HG03280 (cell line): Measurements from ENCODE around the gene SRR.

ENCODE experiments used
- ATAC-seq: cut with Tn5 transposase; IDR thresholded peaks from one replicate; pipeline ENCODE4 v1.9.1; 2021; ENCODE audit warnings: mild to moderate bottlenecking, moderate library complexity; ENCODE audit not compliant: unreplicated experiment

The SRR gene

DNA sequence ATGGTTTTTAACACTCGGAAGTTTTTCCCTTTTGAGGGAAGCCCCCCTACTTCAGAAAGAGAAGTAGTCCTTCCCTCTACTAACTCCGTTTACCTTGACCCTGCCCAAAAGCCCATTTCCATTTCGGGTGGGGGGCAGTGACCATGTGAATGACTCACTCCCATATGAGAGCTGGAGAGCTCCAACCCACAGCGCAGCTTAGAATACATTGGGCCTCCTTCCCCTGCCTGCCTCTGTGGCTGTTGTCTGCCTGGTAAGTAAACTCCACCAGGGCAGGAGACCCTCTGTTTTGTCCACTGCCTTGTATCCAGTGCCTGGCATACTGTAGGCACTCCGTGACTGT, 34.5 kb downstream of the SRR start:
- ATAC-seq: no peak

DNA sequence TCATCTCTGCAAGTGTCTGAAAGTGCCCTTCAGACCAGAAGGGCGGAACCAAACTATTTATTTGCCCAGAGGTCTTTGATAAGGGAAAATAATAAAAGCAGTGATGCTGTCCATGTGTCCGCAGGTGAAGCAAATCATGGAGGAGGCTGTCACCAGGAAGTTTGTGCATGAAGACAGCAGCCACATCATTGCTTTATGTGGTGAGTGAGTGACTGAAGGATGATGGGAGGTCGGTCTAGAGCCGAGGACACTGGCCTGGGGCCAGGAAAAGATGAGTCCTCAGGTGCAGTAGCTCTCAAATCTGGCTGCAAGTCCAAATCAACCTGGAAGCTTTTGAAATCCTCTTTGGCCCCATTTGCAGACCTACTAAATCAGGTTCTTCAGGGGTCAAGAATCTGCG, 39.7 kb downstream of the SRR start:
- no peak for ATAC-seq

DNA sequence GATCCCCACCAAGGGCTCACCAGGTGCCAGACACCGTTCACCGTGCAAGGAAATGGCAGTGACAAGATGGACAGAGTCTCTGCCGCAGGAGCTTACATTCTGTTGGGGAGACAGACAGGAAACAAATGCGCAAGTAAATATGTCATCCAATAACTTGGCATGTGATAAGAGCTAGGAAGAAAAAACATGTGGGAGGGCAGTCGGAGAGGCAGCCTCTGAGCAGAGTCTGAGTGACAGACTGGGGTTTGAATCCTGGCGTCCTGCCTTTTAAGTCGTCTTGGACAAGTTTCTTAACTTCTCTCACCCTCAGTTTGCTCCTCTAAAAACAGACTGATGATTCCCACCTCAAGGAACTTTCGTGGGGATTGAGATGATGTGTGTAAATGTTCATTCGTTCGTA, 40.8 kb downstream of the SRR start:
- no peak for ATAC-seq

DNA sequence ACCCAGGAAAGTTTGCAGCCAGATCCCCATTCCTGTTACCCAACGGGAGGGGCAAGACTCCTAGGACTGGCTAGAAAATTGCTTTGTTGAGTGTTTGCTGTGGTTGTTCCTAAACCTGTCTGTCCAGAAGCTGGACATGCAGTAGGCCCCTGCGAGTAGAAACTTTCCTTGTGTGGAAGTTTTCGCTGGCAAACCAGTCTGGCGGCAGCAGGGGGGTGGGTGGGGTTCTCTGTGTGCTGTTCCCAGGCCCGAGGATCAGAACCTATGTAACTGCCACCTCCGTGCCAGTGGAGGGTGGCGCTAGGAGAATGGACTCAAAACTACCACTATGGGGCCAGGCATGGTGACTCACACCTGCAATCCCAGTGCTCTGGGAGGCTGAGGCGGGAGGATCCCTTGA, 42.7 kb downstream of the SRR start:
- no peak for ATAC-seq

DNA sequence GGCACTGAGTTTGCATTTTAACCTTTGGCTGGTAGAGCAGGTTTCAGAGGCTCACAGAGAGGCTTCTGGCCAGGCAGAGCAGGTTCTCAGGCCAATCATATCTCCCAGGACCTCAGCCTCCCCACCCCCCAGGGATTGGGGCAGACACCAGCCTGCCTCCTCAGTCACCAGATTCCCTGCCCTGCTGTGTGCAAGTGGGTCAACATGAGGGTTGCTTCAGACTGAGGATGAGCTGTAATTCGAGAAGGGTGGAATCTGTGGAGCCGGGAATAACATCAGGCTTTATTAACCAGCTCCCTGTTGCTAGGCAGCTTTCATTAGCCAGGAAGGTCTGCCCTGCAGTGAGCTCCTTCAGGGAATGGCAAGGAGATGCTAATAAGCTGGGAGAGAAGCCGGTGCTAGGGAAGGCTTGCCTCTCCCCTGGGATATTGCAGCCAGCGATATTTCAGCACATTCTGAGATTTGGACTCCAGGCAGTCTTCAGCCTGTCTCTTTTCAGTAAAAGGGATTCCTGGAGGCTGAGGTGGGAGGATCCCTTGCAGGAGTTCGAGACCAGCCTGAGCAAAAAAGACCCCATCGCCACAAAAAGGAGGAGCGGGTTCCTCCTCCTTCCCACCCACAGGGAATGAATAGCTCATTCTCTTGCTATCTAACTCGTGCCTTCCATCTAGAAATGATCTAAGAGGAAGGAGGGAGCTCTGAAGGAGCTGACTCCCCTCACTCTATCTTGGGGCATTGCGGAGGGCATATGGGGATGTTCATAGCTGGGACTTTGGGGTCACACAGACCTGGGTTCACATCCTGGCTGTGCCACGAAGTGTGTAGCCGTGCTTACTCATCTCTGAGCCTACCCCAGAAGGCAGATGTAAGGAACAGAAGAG, 44.3 kb downstream of the SRR start:
- no peak for ATAC-seq

DNA sequence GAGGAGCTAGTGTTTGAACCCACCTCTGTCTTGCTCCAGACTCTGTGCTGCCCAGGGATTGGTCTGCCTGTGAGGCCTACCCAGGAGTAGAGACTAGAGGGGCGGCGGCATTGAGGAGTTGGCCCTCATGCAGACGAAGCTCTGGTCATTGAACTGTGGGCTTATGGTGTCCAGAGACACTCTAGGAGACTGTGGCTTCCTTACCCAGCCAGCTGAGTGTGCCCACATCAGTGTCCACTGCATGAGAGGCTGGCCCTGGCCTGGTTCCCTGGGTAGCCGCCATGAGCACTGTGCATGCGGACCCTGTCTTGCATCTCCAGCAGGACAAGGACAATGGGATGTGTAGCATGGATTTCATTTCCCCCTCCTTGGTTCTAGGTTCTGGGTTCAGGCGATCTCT, 47.5 kb downstream of the SRR start:
- ATAC-seq: no peak

DNA sequence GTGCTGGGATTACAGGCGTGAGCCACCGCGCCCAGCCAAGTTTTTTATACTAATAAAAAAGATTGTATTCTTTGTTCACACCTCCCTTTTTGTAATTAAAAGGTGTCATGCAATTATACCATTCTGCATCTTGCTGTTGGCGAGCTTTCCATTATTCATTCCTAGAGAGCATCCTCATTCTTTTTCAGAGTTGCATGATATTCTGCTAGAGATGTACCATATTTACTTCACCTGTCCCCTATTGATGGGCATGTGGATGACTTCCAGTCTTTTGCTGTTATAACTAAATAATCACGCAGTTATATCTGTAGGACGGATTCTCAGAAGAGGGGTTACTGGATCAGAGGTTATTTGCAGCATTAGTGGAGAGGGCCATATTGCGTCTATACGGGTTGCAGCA, 50.6 kb downstream of the SRR start:
- ATAC-seq: no peak

DNA sequence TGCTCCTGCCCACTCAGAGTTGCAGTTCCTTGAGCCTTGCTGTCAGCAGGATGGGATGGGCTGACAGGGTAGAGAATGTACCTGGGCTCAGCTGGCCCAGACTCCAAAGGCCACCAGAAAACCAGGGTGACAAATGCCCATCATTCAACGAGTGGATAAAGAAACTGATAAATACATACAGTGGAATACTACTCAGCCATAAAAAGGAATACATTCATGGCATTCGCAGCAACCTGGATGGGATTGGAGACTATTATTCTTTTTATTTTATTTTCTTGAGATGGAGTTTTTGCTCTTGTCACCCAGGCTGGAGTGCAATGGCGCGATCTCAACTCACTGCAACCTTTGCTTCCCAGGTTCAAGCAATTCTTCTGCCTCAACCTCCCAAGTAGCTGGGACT, 53.5 kb downstream of the SRR start:
- no peak for ATAC-seq

DNA sequence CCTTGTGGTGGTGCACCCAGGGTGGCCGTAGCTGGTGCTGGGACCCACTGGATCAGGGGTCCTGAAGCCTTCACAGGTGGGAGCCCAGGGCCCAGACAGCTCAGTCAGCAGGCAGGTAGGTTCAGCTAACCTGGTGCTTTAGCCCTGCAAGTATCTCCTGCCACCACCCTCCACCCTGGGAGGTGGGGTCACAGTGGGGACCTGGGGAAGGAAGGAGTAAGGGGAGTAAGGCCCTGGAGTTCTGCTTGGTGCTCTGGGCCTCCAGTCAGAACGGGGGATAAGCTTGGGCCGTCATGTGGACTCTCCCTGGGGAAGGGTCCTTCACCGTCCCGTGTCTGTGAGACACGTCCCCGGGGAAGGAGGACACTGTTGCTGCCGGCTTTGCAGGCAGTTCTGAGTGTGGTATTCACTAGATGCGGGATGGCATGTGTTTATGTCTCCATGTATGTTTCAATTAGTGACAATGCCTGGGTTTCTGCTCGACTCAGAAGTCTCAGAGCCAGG, 54.2 kb downstream of the SRR start:
- ATAC-seq: no peak

DNA sequence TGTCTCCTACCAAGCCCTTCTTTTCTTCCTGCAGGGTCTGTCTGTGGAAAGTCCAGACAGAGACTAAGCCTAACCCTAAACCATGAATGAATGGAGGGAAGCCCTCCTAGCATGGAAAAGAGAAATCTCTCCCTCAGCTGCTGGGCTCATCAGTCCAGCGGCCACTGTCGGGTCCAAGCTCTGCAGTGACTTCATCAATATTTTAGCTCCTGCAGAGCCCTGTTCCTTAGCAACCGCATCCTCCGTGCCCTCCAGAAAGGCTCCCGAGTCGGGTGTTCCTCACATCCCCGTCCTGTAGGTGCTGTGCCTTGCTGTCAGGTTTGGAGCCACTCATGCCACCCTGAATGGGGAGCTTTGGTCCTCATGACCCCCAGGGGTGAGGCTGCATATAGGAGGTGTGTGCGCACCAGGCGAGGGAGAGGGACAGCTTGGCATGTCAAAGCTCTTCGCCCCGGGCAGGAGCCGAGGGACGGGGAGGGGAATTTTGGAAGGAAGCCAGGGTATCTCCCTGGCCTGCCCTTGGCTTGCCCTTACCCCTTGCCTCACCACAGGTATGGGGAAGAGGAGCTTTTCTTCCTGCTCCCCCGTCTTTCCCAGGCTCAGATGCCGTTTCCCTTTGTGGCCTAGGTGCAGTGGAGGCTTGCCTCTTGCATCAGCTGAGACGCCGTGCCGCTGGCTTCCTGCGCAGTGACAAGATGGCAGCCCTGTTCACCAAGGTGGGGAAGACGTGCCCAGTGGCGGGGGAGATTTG, 57.4 kb downstream of the SRR start:
- ATAC-seq: no peak

DNA sequence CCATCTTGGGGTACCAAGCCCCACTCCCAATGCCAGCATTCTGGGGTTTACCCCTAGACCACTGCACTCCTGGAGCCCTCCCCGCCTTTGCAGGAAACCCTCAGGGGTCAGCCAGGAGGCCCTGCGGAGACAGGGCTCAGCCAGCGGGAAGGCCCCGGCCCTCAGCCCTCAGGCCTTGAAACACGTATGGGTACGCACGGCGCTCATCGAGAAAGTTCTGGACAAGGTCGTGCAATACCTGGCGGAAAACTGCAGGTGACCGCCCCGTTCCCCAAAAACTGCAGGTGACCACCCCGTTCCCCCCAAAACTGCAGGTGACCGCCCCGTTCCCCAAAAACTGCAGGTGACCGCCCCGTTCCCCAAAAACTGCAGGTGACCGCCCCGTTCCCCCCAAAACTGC, 58.3 kb downstream of the SRR start:
- ATAC-seq: no peak

DNA sequence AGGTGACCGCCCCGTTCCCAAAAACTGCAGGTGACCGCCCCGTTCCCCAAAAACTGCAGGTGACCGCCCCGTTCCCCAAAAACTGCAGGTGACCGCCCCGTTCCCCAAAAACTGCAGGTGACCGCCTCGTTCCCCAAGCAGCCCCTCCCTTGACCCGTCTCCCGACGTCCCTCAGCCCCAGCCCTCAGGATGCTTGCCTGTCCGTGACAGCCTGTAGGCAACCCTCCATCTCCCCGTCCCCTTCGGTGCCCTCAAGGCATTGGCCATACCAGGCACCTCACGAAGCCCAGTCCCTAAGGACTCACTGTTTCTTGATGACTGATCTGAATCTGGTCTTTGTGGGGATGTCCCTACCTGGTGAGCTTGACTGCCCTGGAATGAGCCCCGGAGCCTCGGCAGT, 58.7 kb downstream of the SRR start:
- no peak for ATAC-seq

DNA sequence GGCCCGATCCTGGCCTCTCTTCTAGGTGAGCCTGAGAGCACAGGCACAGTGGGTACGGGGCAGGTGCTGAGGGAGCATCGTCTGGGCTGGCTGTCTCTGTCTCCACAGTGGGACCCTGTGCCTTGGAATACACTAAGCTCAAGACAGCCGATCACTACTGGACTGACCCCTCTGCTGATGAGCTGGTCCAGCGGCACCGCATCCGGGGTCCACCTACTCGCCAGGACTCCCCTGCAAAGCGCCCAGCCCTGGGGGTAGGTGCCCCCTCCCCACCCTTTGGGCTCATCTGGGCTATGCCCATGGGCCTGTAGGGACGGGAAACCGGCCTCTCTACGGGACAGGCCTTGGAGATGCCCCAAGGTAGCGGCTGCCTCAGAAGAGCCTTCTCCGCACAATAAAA, 59.1 kb downstream of the SRR start:
- ATAC-seq: no peak

DNA sequence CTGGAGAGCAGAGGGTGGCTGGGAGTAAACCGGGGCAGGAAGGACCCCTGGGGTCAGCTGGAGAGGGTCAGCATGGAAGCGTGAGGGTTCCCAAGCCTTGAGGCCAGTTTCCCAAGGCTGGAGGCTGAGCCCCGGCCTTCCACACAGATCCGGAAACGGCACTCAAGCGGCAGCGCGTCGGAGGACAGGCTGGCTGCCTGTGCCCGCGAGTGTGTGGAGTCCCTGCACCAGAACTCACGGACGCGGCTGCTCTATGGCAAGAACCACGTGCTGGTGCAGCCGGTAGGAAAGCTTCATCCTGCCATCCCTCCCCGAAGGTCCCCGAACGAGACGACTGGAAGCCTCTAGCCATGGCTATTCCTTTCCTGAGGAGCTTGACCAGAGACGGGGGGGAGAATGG, 59.6 kb downstream of the SRR start:
- ATAC-seq: no peak

DNA sequence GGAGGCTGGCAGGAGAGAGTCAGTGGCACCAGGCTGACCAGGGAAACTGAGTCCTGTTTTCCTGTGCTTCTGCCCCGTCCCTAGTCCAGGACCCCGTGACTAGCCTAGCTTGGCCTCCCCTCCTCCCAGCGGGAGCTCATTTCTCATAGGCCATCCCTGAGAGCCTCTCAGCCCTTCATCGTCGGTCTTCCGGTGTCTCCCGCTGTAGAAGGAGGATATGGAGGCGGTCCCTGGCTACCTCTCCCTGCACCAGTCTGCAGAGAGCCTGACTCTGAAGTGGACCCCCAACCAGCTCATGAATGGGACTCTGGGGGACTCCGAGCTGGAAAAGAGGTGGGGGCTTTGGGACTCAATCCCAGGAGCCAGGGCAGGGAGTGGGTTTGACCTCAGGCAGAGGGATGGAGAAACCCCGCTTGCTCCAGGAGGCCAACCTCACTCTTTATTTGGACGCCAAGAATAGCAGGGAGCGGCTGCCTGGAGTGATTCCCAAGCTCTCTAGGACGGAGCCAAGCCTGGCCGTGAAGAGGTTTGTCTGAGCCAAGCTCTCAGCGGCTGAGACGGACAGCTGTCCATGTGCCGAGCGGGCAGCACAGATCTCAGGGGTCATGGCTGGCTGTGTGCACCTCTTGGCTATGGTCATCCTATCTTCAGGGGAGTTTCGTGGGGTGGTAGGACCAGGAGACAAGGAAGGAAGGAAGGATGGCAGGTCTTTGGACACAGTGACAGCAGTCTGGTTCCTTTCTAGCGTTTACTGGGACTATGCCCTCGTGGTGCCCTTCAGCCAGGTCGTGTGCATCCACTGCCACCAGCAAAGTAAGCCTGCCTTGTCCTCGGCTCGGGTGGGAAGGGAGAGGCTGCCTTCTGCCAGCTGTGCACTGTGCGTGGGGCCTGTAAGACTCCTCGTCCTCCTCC, 60.4 kb downstream of the SRR start:
- ATAC-seq: no peak

DNA sequence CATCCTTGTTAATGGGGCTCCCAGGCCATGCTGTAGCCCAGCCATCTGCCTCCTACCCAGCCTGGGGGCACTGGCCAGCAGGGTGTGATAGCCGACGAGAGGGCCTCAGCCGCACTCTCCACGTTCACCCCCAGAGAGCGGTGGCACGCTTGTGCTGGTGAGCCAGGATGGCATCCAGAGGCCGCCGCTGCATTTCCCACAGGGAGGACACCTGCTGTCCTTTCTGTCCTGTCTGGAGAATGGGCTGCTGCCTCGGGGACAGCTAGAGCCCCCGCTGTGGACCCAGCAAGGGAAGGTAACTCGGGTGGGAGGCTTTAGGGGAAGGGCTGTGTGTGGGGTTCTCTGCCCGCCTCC, 61.0 kb downstream of the SRR start:
- no peak for ATAC-seq

DNA sequence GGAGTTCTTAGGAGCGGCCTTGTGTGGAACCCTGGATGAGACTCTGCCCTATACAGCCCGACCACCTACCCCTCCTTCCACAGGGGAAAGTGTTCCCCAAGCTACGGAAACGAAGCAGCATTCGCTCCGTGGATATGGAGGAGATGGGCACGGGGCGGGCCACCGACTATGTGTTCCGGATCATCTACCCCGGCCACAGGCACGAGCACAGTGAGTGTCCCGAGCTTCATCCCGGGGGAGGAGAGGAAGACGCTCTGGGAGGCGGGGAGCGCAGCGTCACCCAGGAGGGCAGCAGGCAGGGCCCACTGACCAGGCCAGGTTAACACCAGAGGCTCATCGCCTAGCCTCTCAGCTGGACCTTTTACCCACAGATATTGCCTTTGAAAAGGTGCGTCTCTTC, 61.4 kb downstream of the SRR start:
- no peak for ATAC-seq

DNA sequence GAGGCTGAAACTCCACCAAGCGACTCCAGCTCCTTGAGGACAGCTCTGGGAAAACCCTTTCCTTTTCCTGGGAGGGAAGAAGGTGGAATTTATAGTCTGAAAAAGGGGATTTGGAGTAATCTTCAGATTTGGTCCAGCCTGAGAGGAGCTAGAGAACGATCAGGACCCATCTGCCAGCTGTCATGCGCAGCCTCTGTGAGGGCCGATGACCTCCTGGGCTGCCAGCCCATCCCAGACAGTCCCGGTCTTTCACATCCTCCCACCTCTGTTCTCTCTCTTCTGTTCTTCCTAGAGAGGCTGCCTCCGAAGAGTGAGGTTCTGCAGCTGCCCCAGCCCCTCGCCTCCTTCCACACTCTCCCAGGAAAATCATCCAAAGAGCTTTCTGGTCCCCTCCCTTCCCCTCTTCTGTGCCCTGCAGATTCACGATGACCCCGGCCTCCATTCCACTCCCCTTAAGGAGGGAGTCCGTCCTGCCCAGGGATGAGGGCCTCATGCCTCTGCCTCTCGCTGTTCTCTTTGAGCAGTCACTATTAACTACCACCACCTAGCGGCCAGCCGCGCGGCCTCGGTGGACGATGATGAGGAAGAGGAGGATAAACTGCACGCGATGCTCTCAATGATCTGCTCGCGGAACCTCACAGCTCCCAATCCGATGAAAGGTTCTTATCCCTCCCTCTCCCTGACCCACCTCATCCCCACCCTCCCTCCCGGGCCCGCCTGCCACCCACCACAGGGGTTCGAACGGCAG, 63.2 kb downstream of the SRR start:
- ATAC-seq: no peak

DNA sequence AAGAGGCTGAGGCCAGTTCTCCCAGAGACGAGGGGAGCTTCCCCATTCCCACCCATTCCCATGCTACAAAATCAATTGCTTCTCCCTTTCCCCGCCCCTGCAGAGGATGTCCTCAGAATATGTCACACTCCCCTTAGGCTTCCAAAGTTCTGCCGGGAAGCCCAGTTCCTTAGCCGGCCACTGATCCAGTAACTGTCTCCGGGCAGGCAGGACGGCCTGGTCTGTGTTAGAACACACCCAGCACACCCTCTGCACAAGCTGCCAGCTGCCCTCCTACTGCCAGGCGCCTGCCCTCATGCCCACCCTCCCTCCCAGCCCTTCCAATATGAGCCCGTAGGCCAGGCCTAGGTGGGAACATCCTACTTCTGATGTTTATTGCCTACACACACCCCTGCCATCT, 64.6 kb downstream of the SRR start:
- no peak for ATAC-seq

DNA sequence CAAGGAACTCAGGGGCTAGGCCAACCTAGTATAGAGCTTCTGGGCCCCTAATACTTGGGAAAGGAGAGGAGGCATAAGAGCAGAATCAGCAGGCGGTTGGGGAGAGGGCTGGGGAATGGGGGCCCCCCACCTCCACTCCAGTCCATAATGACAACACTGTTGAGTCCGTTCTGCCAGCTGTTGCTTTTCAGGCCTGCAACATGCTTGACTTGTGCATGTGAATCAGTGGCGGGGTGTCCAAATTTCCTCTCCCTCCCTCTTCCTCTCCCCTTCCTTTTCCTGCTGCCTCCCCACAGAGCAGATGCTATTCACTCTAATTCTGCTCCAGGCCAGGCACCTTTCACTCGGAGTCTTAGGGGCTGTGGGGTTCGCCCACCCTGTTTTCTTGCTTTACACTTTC, 65.3 kb downstream of the SRR start:
- ATAC-seq: no peak
